Measurements from ENCODE around the gene GATA6. TPM values are rescaled to one million over a fixed set of nuclear protein-coding genes. Genes with fewer than 3 reads are reported as not detected.

The GATA6 gene
- total RNA-seq, 1 donor from 2014 or later, result 76.2 TPM

- no peak for DNase-seq (ENCODE audit: low spot score)
These were observed 4.3 kb upstream of the GATA6 start for GRCh38 chr18:22165049-22165602.

GRCh38 chr18:22165603-22166068 is 3.8 kb upstream of the GATA6 start:
- DNase-seq (ENCODE audit: low spot score), result no peak
- intact Hi-C loops (cut with DNase I), result loop anchor here (5.0 to 10.0 kb wide), 5 partner anchors 78 to 539 kb away; partner anchors contain the start of gene MIB1

More at GRCh38 chr18:22165049-22165602, 4.3 kb upstream of the GATA6 start:
- intact Hi-C loops (cut with DNase I), result loop anchor here (5.0 to 10.0 kb wide), 5 partner anchors 78 to 540 kb away; partner anchors contain the start of gene MIB1

GRCh38 chr18:22166069-22166950 is 3.1 kb upstream of the GATA6 start:
- DNase-seq (ENCODE audit: low spot score), result peak; percentile 82
- intact Hi-C loops (cut with DNase I), result loop anchor here (5.0 to 10.0 kb wide), 5 partner anchors 79 to 538 kb away; partner anchors contain the start of gene MIB1

DNA sequence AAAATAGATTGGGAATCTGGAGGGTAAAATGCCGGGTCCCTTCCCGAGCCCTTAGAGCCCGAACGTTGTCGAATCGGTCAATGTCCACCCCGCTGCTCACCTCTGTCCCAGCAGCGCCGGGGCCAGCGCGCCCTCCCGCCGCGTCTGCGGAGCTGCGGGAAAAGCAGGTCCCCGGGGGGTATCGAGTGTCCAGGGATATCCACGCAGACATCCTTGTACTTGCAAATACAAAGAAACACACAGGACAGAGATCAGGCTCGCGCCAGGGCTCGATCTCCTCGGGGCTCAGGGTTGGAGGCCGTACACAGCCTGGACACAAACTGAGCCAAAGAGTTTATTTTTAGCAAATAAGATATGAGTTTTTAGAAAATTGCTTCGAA is 2.3 kb upstream of the GATA6 start:
- intact Hi-C loops (cut with DNase I), result loop anchor here (5.0 to 10.0 kb wide), 5 partner anchors 80 to 538 kb away; partner anchors contain the start of gene MIB1
- no peak for DNase-seq (ENCODE audit: low spot score)

DNA sequence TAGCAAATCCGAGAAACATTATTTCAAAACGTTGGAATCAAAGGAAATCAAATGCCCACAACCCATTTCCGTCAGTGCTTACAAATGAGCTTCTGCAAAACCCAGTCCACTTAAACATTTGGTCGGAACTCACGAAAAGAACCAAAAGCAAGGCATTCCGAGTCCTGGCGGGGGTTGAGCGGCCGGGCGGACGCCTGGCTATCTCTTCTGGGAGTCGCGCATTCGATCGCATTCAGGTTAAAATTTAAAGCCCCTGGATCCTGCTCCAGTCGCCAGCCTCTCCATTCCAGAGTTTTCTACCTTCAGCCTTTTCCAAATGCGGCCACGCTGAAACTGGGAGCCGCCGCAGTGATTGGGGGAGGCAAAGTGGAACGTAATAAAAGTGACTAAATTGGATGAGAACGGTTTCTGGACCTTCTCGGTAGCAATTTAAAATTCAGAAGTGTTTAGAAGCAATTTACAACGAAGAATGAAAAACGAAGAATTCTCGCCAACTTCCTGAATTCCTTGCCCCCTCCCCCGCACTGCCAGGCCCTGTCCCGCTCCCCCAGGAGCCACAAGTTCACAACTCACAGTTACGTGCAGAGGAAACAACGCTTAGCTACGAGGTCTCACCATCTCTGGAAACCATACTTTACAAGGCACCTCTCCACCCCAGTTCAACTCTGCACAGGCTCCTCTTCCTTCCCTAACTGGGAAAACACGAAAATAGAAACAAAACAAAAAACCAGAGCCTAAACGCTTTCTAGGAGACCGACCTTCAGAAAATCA is 1.7 kb upstream of the GATA6 start:
- no peak for DNase-seq (ENCODE audit: low spot score)

GRCh38 chr18:22168360-22168921 is 948 bp upstream of the GATA6 start:
- intact Hi-C loops (cut with DNase I), result loop anchor here (2.0 to 10.0 kb wide), 8 partner anchors 81 to 536 kb away; partner anchors contain the start of gene MIB1
- DNase-seq (ENCODE audit: low spot score), result no peak

More for the DNA sequence above, 1.7 kb upstream of the GATA6 start:
- intact Hi-C loops (cut with DNase I), result loop anchor here (2.0 to 10.0 kb wide), 8 partner anchors 80 to 537 kb away; partner anchors contain the start of gene MIB1

DNA sequence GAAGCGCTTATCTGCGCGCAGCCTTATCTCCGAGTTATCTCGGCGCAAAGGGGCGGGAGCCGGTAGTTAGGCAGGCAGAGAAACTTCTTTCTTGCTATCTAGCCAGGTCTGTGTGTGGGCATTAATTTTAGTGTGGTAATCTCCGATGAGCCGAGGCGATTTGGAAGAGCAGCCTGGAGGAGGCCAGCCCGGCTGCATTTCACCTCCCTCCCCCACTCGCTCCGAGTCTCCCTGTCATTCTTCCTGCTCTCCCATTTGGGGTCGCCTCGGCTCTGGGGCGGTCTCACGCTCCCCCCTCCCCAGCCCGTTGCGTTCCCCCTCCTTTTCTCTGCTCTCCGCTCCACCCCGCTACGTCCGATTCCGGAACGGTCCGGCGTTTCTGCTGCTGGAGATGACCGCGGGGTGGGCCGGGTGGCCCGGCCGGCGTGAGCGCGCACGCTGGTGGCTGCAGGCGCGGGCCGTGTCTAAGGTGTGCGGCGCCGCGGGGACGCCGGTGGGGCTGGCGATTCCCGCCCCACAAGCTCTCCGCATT is 566 bp downstream of the GATA6 start:
- intact Hi-C loops (cut with DNase I), result loop anchor here (2.0 to 10.0 kb wide), 9 partner anchors 83 to 535 kb away; partner anchors contain the start of gene MIB1
- peak; percentile 80 for DNase-seq (ENCODE audit: low spot score)

- intact Hi-C loops (cut with DNase I), result loop anchor here (5.0 kb wide), 1 partner anchor 97 kb away; no protein-coding TSS in a partner anchor
- peak; percentile 82 for DNase-seq (ENCODE audit: low spot score)
These were observed 1.2 kb downstream of the GATA6 start for GRCh38 chr18:22170421-22171257.

DNA sequence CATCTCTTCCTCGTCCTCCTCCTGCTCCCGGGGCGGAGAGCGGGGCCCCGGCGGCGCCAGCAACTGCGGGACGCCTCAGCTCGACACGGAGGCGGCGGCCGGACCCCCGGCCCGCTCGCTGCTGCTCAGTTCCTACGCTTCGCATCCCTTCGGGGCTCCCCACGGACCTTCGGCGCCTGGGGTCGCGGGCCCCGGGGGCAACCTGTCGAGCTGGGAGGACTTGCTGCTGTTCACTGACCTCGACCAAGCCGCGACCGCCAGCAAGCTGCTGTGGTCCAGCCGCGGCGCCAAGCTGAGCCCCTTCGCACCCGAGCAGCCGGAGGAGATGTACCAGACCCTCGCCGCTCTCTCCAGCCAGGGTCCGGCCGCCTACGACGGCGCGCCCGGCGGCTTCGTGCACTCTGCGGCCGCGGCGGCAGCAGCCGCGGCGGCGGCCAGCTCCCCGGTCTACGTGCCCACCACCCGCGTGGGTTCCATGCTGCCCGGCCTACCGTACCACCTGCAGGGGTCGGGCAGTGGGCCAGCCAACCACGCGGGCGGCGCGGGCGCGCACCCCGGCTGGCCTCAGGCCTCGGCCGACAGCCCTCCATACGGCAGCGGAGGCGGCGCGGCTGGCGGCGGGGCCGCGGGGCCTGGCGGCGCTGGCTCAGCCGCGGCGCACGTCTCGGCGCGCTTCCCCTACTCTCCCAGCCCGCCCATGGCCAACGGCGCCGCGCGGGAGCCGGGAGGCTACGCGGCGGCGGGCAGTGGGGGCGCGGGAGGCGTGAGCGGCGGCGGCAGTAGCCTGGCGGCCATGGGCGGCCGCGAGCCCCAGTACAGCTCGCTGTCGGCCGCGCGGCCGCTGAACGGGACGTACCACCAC is 2.1 kb downstream of the GATA6 start:
- intact Hi-C loops (cut with DNase I), result loop anchor here (5.0 kb wide), 1 partner anchor 96 kb away; no protein-coding TSS in a partner anchor
- no peak for DNase-seq (ENCODE audit: low spot score)

GRCh38 chr18:22172120-22172582 is 2.8 kb downstream of the GATA6 start:
- DNase-seq (ENCODE audit: low spot score), result no peak
- intact Hi-C loops (cut with DNase I), result loop anchor here (5.0 kb wide), 1 partner anchor 95 kb away; no protein-coding TSS in a partner anchor

DNA sequence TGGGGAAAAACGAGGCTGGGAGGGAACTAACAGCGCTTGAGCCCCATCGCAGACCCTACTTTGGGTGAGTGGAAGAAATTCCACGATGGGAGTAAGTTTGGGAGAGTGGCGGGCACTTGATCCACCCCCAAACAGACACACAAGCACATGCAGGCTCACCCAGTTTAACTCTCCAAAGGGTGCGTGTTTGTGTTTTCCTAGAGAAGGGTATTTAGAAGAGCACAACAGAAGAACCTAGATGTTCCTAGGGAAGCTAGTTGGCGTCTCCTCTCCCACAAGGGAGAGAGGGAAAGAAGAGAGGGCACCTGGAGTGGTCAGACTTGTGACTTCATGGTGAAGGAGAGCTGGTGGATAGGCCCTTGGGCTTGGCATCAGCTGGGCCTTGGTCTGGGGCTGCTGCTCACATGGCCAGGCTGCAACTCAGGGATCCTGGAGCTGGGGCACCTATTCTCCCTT is 3.2 kb downstream of the GATA6 start:
- intact Hi-C loops (cut with DNase I), result loop anchor here (5.0 kb wide), 1 partner anchor 95 kb away; no protein-coding TSS in a partner anchor
- no peak for DNase-seq (ENCODE audit: low spot score)

DNA sequence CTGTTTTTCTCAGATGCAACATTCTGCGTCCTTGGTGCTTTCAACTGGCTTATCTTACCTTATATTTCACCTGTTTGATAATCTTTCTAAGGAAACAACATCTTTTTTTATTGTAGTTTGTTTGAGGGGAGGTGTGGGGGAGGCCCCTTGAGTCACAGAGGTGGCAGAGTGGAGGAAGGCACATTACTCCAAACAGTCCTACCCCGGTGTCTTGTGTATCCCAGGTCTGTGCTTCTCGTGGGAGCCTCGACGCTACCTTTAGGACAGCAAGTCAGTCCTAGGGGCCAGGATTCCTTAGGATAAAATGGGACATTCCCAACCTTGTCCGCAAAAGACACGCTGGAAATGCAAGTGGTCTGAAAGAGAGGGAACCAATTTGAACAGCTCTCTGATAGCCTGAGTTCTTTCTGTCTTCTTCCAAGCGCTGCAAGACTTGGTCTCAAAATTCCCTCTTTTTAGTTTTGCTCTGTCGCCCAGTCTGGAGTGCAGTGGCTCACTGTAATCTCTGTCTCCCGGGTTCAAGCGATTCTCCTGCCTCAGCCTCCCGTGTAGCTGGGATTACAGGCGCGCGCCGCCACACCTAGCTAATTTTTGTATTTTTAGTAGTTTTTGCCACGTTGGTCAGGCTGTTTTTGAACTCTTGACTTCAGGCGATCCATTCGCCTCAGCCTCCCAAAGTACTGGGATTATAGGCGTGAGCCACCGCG is 4.0 kb downstream of the GATA6 start:
- DNase-seq (ENCODE audit: low spot score), result no peak
- intact Hi-C loops (cut with DNase I), result loop anchor here (5.0 kb wide), 1 partner anchor 94 kb away; no protein-coding TSS in a partner anchor

DNA sequence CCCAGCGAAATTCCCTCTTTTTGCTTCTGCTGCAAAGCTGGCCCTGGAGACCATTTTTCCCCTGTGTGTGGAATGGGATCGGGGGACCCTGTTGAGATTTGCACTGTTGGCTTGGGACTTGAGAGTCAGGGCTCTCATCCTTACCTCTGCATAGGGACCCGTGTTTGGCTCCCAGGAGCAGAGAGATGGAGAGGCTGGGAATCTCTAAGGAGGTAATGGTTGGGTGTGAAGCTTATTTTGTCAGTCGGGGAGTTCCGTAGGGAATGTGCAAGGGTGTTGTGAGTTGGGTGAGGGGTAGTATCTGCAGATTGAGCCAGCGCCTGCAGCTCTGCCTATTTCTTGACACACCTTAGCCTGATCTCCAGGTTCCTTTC is 4.5 kb downstream of the GATA6 start:
- intact Hi-C loops (cut with DNase I), result loop anchor here (2.0 to 5.0 kb wide), 2 partner anchors 93 to 387 kb away; no protein-coding TSS in a partner anchor

GRCh38 chr18:22174341-22175145 is 5.2 kb downstream of the GATA6 start:
- intact Hi-C loops (cut with DNase I), result loop anchor here (2.0 to 5.0 kb wide), 2 partner anchors 93 to 386 kb away; no protein-coding TSS in a partner anchor
- DNase-seq (ENCODE audit: low spot score), result no peak

More for the DNA sequence above, 4.5 kb downstream of the GATA6 start:
- DNase-seq (ENCODE audit: low spot score), result no peak

DNA sequence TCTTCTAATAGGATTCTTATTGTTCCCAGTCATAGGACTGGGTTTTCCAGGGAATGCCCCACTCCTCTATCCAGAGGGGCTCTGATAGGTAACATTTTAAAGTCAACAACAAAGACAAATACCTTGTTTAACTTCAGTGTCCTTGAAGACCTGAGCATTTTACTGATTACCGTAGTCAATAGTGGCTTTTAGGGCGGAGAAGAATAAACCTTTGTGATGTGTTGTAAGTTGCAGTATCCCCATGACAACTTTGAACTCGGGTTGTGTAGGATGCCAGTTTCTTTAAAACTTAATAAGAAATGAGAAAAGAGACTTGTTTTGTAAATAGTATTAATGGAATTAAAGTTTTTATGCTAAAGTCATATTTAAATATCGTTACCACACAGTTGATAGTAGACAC is 6.0 kb downstream of the GATA6 start:
- no peak for DNase-seq (ENCODE audit: low spot score)
- intact Hi-C loops (cut with DNase I), result loop anchor here (2.0 kb wide), 1 partner anchor 385 kb away; no protein-coding TSS in a partner anchor

Data from cardiac septum (tissue), 1 donor.